Stimulated activated CD8-positive, alpha-beta memory T cell treated with anti-CD3 and anti-CD28 coated beads, Interleukin-12 subunit alpha, Interleukin-12 subunit beta, amount 100 ng/mL, for 24 hours (primary cell): Measurements from ENCODE around the gene CDH6.
"Not testable (repeated sequence)": the region's sequence is repeated elsewhere in the genome, so short reads cannot be mapped to it uniquely, and the experiment has no call there.

Experiments used
- DNase-seq: peaks from one replicate; pipeline ENCODE4 v3.0.0-alpha.2; 2020; ENCODE audit errors: extremely low read depth

CDH6 gene

DNA sequence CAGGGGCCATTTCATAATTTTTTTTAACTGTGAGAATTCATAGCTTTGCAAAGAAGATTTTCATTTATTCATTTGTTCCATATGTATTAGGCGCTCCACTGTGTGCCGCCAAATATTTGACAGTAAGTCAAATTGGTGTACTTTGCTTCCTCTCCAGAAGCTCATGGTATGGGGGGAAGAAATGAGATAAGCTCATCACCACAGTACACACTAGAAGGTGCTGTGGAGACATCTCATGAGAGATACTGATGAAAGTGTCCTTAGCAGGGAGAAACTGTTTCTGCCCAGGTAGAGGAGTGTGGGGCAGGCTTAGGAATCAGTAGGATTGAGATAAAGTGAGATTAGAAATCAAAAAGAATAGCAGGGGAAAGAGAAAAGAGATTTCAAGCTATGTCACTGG, 136.2 kb downstream of the CDH6 start:
- DNase-seq = no peak

- DNase-seq = no peak
These were observed 138.7 kb downstream of the CDH6 start for GRCh38 chr5:31332160-31332559.

GRCh38 chr5:31333475-31333874, 140.0 kb downstream of the CDH6 start:
- DNase-seq = no peak

GRCh38 chr5:31334061-31334860, 140.8 kb downstream of the CDH6 start:
- no peak for DNase-seq

- DNase-seq = no peak
These were observed 142.0 kb downstream of the CDH6 start for GRCh38 chr5:31335456-31335855.

GRCh38 chr5:31343946-31344345, 150.5 kb downstream of the CDH6 start:
- no peak for DNase-seq

DNA sequence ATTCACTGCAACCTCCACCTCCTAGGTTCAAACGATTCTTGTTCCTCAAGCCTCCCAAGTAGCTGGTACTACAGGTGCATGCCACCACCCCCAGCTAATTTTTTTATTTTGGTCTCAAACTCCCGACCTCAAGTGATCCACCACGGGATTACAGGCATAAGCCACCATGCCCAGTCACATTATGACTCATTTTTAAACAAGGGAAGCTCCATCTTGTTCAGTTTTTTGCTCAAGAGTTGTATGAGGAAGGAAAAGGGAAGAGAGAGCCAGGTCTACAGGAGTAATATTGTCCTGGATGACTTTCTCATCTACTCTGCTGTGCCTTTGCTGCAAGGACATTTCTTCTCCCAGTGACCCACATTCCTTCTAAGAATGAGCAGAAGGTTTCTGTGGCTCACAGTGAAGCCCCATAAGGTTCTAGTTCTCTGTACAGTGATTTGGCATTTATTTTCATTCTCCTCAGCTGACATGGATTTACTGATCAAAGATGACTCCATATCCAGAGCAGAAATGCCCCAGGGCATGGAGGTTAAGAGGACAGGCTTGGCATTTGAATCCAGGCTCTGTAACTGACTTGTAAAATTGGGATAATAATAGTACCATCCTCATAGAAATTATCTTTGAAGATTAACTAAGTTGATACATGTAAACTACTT, 153.5 kb downstream of the CDH6 start:
- DNase-seq = no peak

DNA sequence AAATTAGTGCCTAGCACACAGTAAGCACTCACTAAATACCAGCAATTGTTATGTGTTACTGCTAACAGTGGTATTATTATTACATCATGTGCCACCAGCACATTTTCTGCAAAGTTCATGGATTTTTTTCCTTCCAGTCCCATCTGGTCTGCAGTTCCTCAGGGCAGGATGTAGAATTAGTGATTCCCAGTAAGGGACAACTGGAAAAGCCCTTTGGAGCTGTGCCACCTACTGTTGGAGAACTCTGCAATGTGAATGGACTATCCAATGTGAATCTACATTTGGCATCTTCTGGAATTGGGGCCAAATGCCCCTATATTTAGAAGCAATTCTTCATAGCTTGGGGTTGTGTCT, 154.0 kb downstream of the CDH6 start:
- no peak for DNase-seq

DNA sequence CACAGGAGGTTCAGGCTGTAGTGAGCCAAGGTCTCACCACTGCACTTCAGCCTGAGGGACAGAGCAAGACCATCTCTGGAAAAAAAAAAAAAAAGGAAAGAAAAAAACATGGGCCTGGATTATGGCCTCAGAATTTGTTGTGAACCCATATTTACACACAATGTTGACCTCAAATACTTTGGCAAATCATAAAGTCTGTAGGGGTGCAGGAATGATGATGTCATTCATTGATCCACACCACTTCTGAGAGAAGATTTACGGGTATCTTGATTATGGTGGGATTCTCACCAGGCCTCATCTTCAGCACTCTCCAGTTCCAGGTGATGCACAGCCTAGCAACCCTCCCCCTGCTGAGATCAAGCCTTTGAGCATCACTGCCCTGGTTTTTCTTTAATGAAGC, 156.9 kb downstream of the CDH6 start:
- DNase-seq = no peak

DNA sequence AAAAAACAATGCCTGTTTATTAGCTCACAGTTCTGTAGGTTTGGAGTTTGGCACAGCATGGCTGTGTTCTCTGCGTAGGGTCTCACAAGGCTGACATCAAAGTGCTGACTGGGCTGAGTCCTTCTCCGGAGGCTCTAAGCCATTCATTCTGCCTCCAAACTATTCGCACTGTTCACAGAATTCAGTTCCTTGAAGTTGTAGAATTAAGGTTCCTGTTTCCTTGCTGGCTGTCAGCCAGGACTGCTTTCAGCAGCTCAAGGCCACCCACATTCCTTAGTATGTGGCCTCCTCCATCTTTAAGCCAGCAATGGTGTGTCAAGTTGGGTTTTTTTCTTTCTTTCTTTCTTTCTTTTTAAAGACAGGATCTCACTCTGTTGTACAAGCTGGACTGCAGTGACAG, 161.9 kb downstream of the CDH6 start:
- DNase-seq = no peak

DNA sequence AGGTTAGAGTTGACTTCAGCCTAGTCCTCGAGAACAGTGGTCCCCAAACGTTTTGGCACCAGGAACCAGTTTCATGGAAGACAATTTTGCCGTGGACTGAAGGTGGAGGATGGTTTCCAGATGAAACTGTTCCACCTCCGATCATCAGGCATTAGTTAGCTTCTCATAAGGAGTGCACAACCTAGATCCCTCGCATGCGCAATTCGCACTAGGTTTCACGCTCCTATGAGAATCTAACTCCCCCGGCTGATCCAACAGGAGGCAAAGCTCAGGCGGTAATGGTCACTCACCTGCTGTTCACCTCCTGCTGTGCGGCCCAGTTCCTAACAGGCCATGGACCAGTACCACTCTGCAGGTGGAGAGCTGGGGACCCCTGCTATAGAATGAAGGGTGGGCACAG, 163.6 kb downstream of the CDH6 start:
- DNase-seq = no peak

DNA sequence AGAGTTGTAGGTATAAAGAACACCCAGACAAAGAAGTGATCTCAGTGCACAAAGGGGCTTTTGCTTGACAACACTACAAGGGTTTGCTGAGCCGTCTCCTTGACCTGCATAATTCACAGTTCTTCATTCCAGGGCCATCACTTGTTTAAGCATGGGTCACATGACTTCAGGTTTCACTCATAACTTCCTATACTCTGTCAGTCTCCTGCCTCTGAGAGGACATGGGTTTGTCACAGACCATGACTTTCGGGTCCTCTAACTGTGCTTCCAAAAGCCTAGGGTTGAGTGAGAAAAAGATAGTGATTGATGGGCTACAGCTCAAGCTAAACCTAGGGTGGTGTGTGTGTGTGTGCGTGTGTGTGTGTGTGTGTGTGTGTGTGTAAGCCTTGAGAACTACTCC, 166.4 kb downstream of the CDH6 start:
- no peak for DNase-seq

DNA sequence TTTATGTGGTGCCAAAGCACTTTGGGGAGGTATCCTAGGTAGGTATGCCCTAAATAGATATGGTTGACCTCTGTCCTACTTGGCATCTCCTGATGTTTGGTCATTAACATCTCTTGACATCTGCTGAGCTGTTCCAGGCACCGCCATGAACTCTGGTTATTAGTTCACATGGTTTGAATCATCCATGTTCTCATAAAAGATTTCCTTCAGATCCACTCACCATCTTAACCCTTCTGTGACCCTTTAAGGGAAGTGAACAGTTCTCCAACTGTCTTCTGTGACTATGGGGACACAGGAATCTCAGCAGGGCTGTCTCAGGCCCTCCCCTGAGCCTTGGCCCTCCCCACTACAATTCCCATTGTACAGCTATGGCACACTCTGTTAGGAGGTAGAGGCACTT, 167.7 kb downstream of the CDH6 start:
- DNase-seq = no peak

DNA sequence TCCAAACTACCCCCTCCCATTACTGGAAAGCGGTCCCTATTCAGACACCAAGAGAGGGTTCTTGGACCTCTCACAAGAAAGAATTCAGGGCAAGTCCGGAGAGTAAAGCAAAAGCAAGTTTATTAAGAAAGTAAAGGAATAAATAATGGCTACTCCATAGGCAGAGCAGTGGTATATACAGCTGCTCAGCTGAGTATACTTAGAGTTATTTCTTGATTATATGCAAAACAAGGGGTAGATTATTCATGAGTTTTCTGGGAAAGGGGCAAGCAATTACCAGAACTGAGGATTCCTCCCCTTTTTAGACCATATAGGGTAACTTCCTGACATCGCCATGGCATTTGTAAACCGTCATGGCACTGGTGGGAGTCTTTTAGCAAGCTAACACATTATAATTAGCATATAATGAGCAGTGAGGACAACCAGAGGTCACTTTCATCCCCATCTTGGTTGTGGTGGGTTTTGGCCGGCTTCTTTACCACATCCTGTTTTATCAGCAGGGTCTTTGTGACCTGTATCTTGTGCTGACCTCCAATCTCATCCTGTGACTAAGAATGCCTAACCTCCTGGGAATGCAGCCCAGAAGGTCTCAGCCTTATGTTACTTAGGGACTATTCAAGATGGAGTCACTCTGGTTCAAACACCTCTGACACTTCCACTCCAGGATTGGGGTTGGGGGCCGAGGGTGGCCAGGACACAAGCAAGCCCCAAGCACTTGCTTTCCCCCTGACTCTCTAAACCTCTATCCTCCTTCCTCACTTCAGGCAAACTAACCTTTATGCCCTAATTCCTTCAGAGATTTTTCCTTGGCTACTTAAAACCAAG, 168.4 kb downstream of the CDH6 start:
- not testable (repeated sequence) for DNase-seq

DNA sequence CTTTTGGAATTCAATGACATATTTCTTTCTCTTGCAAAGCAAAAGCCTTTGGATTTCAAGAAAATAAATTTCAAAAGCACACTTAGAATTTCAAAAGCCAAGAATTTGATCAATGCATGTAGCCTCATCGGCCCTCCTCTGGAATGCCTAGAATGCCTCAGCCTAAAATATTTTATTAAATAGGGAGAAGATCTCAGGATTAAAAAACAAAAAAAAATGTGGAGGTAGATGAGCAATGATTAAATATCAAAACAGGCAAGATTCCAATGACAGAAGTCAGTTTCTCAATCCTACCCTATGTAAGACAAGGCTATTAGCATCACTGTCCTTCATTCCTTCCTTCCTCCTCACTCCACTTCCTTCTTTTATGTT, 169.0 kb downstream of the CDH6 start:
- DNase-seq = no peak

DNA sequence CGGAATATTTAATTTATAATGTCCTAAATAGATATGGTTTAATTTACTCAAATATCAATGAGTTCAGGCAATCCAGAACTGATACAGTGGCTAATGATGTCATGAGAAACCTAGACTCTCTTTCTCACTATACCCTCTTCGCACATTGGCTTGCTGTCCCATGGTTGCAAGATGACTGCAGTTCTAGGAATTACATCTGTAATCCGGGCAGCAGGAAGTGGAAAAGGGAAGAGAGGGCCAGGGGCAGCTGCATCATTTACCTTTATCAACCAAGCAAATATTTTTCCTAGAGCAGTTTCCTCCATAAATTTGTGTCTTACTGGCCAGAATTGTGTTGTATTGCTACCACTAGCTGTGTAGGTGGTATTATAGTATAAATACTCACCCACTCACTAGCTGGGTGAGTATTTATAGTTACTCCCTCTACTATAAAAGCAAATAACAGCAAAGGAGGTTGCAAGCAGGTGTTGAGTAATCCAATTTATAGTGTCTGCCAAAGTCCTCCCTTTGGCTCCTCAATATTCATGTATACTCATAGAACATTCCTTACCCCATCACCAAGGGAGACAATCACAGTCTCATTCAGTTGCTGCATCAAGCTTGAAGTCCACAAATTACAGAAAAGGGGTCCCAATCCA, 169.6 kb downstream of the CDH6 start:
- no peak for DNase-seq

- no peak for DNase-seq
These were observed 171.6 kb downstream of the CDH6 start for GRCh38 chr5:31364881-31365636.

- no peak for DNase-seq
These were observed 172.3 kb downstream of the CDH6 start for GRCh38 chr5:31365776-31366175.

DNA sequence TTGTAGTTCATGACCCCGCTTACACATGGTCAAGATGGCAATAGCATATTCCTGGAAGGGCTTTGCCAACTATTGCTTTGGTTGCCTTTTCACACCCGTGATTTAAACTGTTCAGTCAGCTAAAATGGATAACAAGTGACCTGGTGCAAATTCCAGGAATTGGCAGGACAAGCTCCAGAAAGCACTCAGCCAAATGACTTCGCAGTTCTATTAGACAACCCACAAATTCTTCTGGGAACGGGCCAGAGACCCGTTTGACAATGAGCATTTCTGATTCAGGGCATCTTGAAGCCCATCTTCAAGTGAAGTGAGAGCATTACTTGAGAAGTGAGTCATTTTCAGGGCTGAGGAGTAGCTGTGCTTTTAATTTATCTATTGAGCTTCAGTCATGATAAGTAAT, 173.5 kb downstream of the CDH6 start:
- no peak for DNase-seq

DNA sequence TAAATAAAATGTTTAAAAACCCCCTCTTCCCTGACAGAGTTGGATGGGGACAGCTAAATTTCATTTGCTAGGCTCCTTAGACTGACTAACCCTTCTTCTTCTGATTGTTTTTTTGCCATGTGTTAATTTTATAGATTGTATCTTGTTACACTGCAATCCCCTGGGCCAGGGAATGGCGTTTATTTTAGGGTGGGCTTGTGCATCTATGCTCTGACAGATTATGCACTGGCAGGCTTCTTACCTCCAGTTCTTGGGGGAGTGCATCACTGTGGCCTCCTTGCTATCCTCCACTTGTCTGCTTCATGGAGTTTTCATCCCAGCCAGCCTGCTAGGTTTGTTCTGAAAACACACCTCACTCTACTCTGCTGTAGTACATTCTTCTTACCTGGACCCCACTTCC, 178.6 kb downstream of the CDH6 start:
- DNase-seq = no peak

- DNase-seq = no peak
These were observed 182.7 kb downstream of the CDH6 start for GRCh38 chr5:31375999-31376720.
